Astrocyte (in vitro differentiated cells and primary cell): Measurements from ENCODE around the gene BRD4.

Experiments
- EZH2 ChIP-seq: IDR thresholded peaks from 2 replicates; pipeline ENCODE4 v1.6.1; 2012; ENCODE audit warnings: mild to moderate bottlenecking, low read length, inconsistent platforms; ENCODE audit not compliant: insufficient read depth
- TF ChIP-seq, protein P1 (sequence below): IDR thresholded peaks from 2 replicates; pipeline ENCODE4 v1.5.1; 2011; ENCODE audit warnings: low read depth, mild to moderate bottlenecking, inconsistent platforms, low read length, moderate library complexity; ENCODE audit not compliant: insufficient read depth

DNA sequence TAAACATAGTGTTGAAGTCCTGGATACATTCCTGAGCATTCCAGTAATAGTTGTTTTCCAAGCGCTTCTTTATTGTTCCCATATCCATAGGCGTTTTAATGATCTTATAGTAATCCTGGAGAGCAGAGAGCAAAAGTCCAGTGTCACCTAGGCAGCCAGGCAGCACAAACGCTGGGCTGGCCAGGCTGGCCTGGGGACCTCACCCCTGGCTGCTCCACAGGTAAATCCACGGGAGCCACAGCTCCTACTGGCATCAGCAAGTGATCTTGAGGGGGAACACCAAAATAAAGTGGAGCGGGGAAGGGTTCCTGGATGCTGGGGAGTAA, 63.4 kb downstream of the BRD4 start:
- TF ChIP-seq, protein P1, sequence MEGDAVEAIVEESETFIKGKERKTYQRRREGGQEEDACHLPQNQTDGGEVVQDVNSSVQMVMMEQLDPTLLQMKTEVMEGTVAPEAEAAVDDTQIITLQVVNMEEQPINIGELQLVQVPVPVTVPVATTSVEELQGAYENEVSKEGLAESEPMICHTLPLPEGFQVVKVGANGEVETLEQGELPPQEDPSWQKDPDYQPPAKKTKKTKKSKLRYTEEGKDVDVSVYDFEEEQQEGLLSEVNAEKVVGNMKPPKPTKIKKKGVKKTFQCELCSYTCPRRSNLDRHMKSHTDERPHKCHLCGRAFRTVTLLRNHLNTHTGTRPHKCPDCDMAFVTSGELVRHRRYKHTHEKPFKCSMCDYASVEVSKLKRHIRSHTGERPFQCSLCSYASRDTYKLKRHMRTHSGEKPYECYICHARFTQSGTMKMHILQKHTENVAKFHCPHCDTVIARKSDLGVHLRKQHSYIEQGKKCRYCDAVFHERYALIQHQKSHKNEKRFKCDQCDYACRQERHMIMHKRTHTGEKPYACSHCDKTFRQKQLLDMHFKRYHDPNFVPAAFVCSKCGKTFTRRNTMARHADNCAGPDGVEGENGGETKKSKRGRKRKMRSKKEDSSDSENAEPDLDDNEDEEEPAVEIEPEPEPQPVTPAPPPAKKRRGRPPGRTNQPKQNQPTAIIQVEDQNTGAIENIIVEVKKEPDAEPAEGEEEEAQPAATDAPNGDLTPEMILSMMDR = no peak
- TF ChIP-seq EZH2 = no peak
